ENCODE data around the gene IL5.
A peak's percentile ranks its signal among the peaks of the same experiment; 100 is the strongest.

IL5 gene

DNA sequence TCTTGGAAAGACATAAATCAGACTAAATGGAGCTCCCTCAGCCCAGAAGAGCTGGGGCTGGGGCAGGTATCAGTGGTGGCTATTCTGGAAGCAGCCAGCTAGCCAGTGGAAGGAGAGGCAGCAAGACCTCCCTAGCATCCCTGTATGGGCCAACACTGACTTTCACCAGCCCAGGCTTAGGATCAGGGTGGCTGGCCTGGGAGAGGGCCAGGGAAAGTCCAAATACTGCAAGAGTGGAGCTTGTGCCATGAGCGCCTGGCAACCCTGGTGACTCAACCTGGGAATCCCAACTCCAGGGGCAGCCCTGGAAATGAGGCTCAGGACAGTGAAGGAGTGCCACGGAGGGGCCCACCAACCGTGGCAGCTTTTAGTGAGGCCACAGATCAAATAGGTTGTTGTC is 45.2 kb downstream of the IL5 start:
- peaks cover 19% of the 10 kb centered on the region for H3K4me1 Mint-ChIP-seq
- H3K36me3 Mint-ChIP-seq (ENCODE audit: low read depth): no peaks in the 10 kb centered on the region
- peak overlapping the region; percentile 78 to 96 (median 81) for H3K27ac Mint-ChIP-seq
- TF ChIP-seq, protein P1, sequence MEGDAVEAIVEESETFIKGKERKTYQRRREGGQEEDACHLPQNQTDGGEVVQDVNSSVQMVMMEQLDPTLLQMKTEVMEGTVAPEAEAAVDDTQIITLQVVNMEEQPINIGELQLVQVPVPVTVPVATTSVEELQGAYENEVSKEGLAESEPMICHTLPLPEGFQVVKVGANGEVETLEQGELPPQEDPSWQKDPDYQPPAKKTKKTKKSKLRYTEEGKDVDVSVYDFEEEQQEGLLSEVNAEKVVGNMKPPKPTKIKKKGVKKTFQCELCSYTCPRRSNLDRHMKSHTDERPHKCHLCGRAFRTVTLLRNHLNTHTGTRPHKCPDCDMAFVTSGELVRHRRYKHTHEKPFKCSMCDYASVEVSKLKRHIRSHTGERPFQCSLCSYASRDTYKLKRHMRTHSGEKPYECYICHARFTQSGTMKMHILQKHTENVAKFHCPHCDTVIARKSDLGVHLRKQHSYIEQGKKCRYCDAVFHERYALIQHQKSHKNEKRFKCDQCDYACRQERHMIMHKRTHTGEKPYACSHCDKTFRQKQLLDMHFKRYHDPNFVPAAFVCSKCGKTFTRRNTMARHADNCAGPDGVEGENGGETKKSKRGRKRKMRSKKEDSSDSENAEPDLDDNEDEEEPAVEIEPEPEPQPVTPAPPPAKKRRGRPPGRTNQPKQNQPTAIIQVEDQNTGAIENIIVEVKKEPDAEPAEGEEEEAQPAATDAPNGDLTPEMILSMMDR (IDR thresholded peaks at IDR 0.05; ENCODE audit: unreplicated experiment in 3 of 3): no peak
- peak overlapping the region in 1 of 3 experiments; percentile 93 for H3K4me3 Mint-ChIP-seq
- H3K27me3 Mint-ChIP-seq (ENCODE audit: low read depth): peaks cover 7% of the 10 kb centered on the region
- no peaks in the 10 kb centered on the region for H3K9me3 Mint-ChIP-seq

DNA sequence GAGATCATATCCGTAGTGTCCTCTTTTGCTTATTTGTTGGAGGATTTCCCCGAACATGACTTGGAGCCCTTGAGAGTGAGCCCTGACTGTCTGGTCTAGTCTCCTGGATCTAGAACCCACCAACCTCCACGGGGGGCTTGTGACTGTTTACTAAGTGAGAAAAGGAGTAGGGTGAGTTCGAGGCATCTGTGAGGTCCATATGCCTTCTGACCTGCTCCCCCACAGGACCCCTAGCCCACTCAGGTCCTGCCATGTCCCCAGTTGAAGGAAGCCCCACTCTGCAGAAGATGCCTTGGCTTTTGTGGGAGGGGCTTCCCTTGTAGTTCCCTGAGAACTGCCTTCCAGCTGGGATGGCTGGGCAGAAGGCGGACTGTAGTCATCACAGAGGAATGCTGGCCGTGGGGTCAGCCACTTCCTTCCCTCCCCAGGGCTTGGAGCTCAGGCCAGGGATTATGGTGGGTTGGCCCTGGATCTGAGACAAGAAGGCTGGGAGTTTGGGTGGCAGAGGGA is 45.8 kb downstream of the IL5 start:
- Mint-ChIP-seq H3K4me3 (peak overlapping the region; percentile 86 to 93 (median 86)), H3K4me1 (peaks cover 19% of the 10 kb centered on the region), H3K27ac (peak overlapping the region; percentile 78 to 96 (median 81)), H3K36me3 (ENCODE audit: low read depth) (no peaks in the 10 kb centered on the region), H3K27me3 (ENCODE audit: low read depth) (peaks cover 10% of the 10 kb centered on the region), H3K9me3 (no peaks in the 10 kb centered on the region)
- TF ChIP-seq, protein P1 (IDR thresholded peaks at IDR 0.05; ENCODE audit: unreplicated experiment in 3 of 3): no peak

DNA sequence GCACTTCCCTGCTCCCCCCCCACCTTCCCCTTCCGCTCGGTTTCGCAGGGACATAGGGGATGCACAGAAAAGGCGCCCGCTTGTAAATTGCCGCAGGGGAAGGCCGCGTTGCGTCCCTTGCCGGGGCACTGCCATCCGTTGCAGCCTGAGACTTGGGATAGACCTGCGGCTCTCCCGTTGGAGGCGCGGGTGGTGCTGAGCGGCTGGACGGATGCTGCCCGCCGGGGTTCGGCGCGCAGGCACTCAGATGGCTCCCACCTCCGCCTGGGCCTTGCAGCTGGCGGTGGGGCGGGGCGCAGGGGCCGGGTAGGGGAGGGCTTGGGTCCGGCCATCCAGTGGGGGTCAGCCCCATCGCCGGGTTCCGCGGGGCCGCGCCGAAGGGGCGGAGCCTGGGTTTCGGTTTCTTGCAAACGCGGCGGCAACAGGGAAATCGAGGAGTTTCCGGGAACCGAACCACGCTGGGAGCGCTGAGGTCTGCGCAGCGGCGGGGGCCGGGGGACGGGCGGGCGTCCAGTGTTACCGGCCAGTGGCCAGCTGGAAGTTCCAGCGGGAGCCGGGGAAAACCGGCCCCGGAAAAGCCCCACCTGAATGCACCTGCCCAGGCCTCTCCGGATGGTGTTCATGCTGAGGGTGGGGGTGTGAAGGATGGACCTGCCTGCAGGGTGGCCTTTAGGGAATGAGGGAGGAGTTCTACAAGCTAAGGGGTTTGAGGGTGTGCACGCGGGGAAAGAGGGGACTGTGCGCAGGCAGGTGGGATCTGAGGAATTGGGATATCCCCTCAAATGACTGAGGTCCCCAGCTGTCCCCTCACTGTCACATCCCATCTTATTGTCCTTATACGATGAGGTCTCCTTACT is 46.5 kb downstream of the IL5 start:
- TF ChIP-seq, protein P1 (IDR thresholded peaks at IDR 0.05; ENCODE audit: unreplicated experiment in 3 of 3): no peak
- Mint-ChIP-seq H3K36me3 (ENCODE audit: low read depth) (no peaks in the 10 kb centered on the region), H3K27me3 (ENCODE audit: low read depth) (peaks cover 15% of the 10 kb centered on the region), H3K9me3 (no peaks in the 10 kb centered on the region), H3K4me1 (peaks cover 19% of the 10 kb centered on the region), H3K4me3 (peak overlapping the region; percentile 86 to 93 (median 90)), H3K27ac (peak overlapping the region; percentile 97 to 99 (median 98))

DNA sequence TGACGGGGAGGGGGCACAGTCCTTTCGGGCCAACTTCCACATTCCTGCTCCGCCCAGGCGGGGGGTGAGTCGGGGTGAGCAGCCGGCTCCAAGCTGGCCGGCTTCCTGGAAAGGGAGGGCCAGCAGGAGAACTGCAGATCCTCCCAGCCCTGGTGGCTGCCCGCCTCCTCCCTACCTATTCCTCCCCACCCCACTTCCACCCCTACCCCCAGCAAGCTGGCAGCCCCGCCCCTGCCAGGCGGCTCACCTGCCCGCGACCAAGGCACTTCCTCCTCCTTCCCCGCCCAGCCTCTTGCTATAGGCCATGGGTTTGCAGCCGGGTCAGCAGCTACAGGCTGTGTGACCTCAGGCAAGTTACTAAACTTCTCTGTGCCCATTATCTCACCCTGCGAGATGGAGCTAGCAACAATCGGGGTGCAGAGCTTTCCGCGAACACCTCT is 47.1 kb downstream of the IL5 start:
- TF ChIP-seq, protein P1 (IDR thresholded peaks at IDR 0.05; ENCODE audit: unreplicated experiment in 3 of 3): no peak
- H3K4me3 Mint-ChIP-seq: peak overlapping the region; percentile 86 to 93 (median 90)
- peaks cover 19% of the 10 kb centered on the region for H3K4me1 Mint-ChIP-seq
- H3K27me3 Mint-ChIP-seq (ENCODE audit: low read depth): peaks cover 17% of the 10 kb centered on the region
- H3K36me3 Mint-ChIP-seq (ENCODE audit: low read depth): no peaks in the 10 kb centered on the region
- H3K9me3 Mint-ChIP-seq: no peaks in the 10 kb centered on the region
- peak overlapping the region; percentile 97 to 99 (median 98) for H3K27ac Mint-ChIP-seq

DNA sequence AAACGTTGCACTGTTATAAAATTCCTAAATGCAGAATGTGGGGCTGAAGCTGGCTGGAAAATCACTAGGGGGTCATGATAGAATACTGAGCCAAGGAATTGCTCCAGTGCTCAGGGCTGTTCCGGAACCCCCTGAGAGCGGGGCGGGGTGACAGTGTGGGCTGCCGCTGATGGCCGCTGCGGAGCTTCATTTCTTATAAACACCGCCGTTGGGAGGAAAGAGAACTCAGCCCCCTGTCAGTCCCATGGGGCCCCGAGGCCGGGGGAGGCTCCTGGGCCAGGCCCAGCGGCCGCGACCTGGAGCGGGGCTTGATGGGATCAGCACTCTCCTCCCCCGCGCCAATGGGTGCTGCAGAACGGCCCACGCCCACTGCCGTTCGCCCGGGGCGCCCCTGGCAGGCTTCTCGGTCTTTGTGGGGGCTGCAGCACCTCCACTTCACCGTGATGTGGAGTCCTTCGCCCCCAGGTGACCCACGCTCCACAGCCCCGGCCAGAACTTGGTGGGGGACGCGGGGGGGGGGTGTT is 47.6 kb downstream of the IL5 start:
- peaks cover 17% of the 10 kb centered on the region for H3K27me3 Mint-ChIP-seq (ENCODE audit: low read depth)
- no peaks in the 10 kb centered on the region for H3K9me3 Mint-ChIP-seq
- no peaks in the 10 kb centered on the region for H3K36me3 Mint-ChIP-seq (ENCODE audit: low read depth)
- H3K4me1 Mint-ChIP-seq: peaks cover 19% of the 10 kb centered on the region
- H3K27ac Mint-ChIP-seq: peak overlapping the region; percentile 97 to 99 (median 98)
- TF ChIP-seq, protein P1 (IDR thresholded peaks at IDR 0.05; ENCODE audit: unreplicated experiment in 3 of 3): peak in 1 of 3 experiments; percentile 9
- peak overlapping the region; percentile 86 to 93 (median 90) for H3K4me3 Mint-ChIP-seq
